DND-41 (cell line): ENCODE results near the gene RPS6KC1.

Experiments
- EZH2 ChIP-seq: IDR thresholded peaks from 3 replicates; pipeline ENCODE4 v1.6.1; 2012; ENCODE audit warnings: borderline replicate concordance, low read depth, mild to moderate bottlenecking, moderate library complexity, low read length, inconsistent platforms; ENCODE audit not compliant: severe bottlenecking
- TF ChIP-seq, protein P1 (sequence below): IDR thresholded peaks from 2 replicates; pipeline ENCODE4 v1.5.1; 2012; ENCODE audit warnings: borderline replicate concordance, low read length, moderate library complexity, mild to moderate bottlenecking; ENCODE audit not compliant: poor library complexity, severe bottlenecking; ENCODE audit errors: extremely low read depth

GRCh38 chr1:213099682-213100399 lies 48.8 kb downstream of the RPS6KC1 start:
- TF ChIP-seq, protein P1, sequence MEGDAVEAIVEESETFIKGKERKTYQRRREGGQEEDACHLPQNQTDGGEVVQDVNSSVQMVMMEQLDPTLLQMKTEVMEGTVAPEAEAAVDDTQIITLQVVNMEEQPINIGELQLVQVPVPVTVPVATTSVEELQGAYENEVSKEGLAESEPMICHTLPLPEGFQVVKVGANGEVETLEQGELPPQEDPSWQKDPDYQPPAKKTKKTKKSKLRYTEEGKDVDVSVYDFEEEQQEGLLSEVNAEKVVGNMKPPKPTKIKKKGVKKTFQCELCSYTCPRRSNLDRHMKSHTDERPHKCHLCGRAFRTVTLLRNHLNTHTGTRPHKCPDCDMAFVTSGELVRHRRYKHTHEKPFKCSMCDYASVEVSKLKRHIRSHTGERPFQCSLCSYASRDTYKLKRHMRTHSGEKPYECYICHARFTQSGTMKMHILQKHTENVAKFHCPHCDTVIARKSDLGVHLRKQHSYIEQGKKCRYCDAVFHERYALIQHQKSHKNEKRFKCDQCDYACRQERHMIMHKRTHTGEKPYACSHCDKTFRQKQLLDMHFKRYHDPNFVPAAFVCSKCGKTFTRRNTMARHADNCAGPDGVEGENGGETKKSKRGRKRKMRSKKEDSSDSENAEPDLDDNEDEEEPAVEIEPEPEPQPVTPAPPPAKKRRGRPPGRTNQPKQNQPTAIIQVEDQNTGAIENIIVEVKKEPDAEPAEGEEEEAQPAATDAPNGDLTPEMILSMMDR = no peak
- no peak for TF ChIP-seq EZH2
